NAMALWA (cell line): ENCODE measurements around the gene RGS2.

Experiments
- DNase-seq: peaks from one replicate; pipeline ENCODE4 v3.0.0-alpha.2; 2015; ENCODE audit warnings: low spot score

Gene RGS2

GRCh38 chr1:192830595-192831246 is 21.9 kb downstream of the RGS2 start:
- no peak for DNase-seq

DNA sequence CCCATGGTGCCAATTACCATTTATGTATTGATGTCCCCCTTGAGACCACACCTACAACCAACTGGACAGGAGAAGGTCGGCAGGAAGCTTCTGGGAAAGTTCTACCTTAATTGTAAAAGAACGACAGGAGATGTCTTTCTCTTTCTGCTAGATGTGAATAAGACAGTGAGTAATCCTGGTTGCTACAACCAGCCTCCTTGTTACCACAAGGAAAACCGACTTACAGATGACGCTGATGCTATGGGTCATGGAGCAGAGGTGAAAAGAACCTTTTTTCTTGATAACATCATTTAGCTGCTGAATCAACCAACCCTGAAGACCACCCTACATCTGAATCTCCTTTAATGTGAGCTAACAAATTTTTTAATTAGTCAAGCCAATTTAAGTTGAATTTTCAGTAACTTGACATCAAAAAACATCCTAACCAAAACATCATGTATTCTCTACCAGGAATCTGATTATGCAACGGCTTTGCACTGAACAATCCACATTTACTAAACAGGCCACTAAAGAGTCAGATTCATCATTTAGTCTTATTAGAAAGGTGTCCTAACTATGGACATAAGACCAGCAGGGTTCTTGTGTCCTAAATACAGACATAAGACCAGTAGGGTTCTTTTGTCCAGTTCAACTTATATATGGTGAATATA is 23.0 kb downstream of the RGS2 start:
- no peak for DNase-seq

GRCh38 chr1:192832492-192832891 is 23.7 kb downstream of the RGS2 start:
- no peak for DNase-seq

GRCh38 chr1:192835116-192835515 is 26.3 kb downstream of the RGS2 start:
- no peak for DNase-seq

DNA sequence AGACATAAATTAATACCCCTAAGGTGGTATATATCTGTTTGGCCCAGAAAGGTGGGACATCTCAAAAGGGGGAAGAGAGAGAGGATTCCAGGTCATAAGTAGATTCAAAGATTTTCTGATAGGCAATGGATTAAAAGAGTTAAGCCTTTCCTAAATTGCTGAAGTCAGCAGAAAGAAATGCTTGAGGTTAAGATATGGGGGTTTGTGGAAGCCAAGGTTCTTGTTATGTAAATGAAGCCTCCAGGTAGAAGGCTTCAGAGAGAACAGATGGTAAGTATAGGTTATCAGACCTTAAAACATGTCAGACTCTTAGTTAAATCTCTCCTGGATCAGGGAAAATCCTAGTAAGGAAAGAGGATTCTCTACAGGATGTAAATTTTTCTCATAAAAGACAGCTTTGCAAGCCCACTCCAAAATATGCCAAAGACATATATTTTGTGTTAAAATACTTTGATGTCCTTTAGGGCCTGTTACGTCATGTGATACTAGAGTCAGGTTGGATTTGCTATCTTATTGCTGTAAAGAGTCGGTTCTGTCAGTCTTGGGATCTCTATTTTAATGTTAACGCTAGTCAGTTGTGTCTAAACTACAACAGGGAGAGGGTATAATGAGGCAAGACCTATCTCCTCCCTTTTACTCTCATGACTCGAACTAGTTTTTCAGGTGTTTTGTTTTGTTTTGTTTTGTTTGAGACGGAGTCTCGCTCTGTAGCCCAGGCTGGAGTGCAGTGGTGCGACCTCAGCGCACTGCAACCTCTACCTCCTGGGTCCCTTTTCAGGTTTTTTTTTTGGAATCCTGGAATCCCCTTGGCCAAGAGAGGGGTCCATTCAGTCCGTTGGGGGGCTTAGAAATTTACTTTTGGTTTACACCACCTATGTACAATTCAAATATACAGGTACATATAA is 30.6 kb downstream of the RGS2 start:
- no peak for DNase-seq

- DNase-seq, result no peak
Measured at GRCh38 chr1:192844360-192844759, 35.5 kb downstream of the RGS2 start.

DNA sequence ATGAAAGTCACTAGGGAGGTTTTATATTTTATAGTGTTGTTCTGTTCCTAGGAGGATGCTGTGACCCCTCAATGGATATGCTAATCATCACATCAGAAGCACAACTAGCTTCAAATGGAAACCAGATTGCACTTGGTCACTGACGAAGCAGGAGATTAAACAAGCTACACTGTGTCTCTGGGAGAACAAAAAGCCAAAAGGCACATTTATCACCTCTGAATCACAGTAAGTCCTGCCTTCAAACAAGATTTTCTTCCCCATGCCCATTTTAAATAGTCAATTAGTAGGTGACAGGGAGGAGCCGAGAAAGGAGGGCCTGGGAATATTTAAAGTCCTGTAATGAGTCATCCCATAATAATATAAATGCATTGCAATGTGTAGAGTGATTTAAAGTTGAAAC is 38.1 kb downstream of the RGS2 start:
- no peak for DNase-seq

DNA sequence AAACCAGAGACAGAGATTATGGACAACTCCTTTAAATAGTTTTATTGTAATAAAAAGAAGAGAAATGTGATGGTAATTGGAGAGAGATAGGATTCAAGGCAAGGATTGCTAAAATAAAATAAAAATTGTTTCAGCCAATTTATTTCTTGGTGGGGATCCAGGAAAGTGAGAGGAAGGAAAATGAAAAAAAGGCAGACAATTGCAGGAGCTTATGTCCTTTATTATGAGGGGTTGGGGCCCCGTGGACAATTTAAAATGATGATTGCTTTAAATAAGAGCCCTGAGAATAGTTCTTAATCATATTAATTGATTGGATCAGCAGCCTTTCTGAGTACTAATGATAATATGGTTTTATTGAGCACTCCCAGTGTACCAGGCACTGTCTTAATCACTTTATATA is 40.2 kb downstream of the RGS2 start:
- no peak for DNase-seq

DNA sequence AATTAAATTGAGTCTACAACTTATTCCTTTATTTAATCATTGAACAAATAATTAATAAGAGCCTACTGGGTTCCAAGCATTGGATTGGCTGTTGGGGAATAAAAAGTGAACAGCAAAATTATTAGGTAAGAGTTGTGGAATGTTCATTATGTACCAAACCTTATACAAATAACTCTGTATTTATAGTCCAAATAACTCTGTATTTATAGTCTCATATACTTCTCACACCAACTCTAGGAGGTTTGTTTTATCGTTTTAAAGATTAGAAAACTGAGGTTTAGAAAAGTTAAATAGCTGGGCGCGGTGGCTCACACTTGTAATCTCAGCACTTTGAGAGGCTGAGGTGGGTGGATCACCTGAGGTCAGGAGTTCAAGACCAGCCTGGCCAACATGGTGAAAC is 40.6 kb downstream of the RGS2 start:
- DNase-seq, result no peak

- no peak for DNase-seq
Measured at GRCh38 chr1:192852001-192852947, 43.4 kb downstream of the RGS2 start.

- no peak for DNase-seq
Measured at GRCh38 chr1:192858456-192858855, 49.6 kb downstream of the RGS2 start.

- DNase-seq, result no peak
Measured at GRCh38 chr1:192859808-192860207, 51.0 kb downstream of the RGS2 start.

DNA sequence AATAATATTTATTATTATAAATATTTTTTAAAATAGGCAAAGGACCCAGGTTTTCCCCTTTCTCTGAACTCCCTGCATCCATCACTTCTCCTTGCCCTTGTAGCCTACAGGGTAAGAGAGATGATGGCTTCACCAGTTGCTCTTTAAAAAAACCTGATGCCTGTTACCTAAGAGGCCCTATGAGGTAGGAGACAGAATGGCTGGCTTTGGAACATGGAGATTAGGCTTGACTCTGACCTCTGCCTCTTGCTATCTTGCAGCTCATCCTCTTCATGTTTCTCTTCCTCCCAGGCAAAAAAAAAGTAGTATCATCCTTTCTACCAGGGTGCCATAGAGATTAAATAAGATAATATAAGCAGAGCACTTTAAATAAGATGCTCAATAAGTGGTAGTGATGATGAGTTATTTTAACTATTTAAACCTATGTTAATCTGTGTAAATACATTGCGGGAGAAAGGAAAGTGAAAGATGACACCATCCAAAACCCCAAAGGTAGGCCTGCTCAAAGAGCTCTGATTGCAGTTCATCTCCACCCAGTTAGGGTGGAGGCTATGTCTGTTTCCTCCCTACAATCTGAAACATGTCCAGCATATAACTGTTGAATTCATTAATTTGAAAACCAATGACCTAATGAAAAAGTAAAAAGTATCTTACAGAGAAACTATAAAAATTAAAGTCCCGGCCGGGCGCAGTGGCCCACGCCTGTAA is 51.8 kb downstream of the RGS2 start:
- DNase-seq, result no peak

- DNase-seq, result no peak
Measured at GRCh38 chr1:192861860-192862259, 53.0 kb downstream of the RGS2 start.
